ENCODE data around the gene KCNG4.

The KCNG4 gene

GRCh38 chr16:84196727-84197394, 43.0 kb downstream of the KCNG4 start:
- no peak for TF ChIP-seq ZFX (IDR thresholded peaks at IDR 0.05)
- TF ChIP-seq, protein P1, sequence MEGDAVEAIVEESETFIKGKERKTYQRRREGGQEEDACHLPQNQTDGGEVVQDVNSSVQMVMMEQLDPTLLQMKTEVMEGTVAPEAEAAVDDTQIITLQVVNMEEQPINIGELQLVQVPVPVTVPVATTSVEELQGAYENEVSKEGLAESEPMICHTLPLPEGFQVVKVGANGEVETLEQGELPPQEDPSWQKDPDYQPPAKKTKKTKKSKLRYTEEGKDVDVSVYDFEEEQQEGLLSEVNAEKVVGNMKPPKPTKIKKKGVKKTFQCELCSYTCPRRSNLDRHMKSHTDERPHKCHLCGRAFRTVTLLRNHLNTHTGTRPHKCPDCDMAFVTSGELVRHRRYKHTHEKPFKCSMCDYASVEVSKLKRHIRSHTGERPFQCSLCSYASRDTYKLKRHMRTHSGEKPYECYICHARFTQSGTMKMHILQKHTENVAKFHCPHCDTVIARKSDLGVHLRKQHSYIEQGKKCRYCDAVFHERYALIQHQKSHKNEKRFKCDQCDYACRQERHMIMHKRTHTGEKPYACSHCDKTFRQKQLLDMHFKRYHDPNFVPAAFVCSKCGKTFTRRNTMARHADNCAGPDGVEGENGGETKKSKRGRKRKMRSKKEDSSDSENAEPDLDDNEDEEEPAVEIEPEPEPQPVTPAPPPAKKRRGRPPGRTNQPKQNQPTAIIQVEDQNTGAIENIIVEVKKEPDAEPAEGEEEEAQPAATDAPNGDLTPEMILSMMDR (conservative IDR thresholded peaks at IDR 0.05) = no peak
- no peak overlapping the region for H3K27ac ChIP-seq

DNA sequence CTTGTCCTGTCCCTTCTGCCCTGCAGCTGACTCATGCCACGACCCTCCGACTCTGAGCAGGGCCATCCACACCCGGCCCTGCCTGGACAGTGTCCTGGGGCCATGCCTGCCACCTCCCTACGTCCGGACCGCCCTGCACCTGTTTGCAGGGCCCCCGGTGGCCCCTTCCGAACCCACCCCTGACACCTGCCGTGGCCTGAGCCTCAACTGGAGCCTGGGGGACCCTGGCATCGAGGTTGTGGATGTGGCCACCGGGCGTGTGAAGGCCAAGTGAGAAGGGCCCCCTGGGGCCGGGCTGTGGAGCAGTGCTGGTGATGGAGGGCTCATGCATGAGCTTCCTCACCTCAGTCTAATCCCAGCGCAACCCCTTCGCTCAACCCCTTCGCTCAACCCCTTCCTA, 43.7 kb downstream of the KCNG4 start:
- TF ChIP-seq, protein P1 (conservative IDR thresholded peaks at IDR 0.05) = no peak
- no peak for TF ChIP-seq ZFX (IDR thresholded peaks at IDR 0.05)
- no peak overlapping the region for H3K27ac ChIP-seq

- TF ChIP-seq, protein P1 (conservative IDR thresholded peaks at IDR 0.05) = no peak
- no peak for TF ChIP-seq ZFX (IDR thresholded peaks at IDR 0.05)
- no peak overlapping the region for H3K27ac ChIP-seq
Observed at GRCh38 chr16:84195201-84196093, 44.4 kb downstream of the KCNG4 start.

- TF ChIP-seq, protein P1 (conservative IDR thresholded peaks at IDR 0.05) = no peak
- TF ChIP-seq ZFX (IDR thresholded peaks at IDR 0.05) = no peak
- H3K27ac ChIP-seq = no peak overlapping the region
Observed at GRCh38 chr16:84194470-84195200, 45.2 kb downstream of the KCNG4 start.

GRCh38 chr16:84194018-84194417, 45.8 kb downstream of the KCNG4 start:
- no peak for TF ChIP-seq ZFX (IDR thresholded peaks at IDR 0.05)
- TF ChIP-seq, protein P1 (conservative IDR thresholded peaks at IDR 0.05) = no peak
- no peak overlapping the region for H3K27ac ChIP-seq

- TF ChIP-seq, protein P1 (conservative IDR thresholded peaks at IDR 0.05) = no peak
- no peak for TF ChIP-seq ZFX (IDR thresholded peaks at IDR 0.05)
- H3K27ac ChIP-seq = no peak overlapping the region
Observed at GRCh38 chr16:84193480-84193879, 46.3 kb downstream of the KCNG4 start.
